Neuronal stem cell (in vitro differentiated cells): Measurements from ENCODE around the gene MXD4.

Experiments used
- DNase-seq: peaks from one replicate; pipeline ENCODE4 v3.0.0-alpha.2; 2013; ENCODE audit warnings: low spot score
- H2AFZ ChIP-seq: one replicate; pipeline ENCODE4 v1.6.1; 2013; ENCODE audit warnings: mild to moderate bottlenecking, low read length, inconsistent platforms
- H2AK5ac ChIP-seq: 2 replicates; pipeline ENCODE4 v1.6.1; 2013; ENCODE audit warnings: low read depth, mild to moderate bottlenecking, inconsistent platforms, low read length, moderate library complexity, mixed read lengths
- H2BK120ac ChIP-seq: 2 replicates; pipeline ENCODE4 v1.6.1; 2013; ENCODE audit warnings: low read depth, mild to moderate bottlenecking, inconsistent platforms, low read length, moderate library complexity, mixed read lengths
- H2BK12ac ChIP-seq: one replicate; pipeline ENCODE4 v1.6.1; 2013; ENCODE audit warnings: low read length, inconsistent platforms
- H2BK15ac ChIP-seq: 2 replicates; pipeline ENCODE4 v1.6.1; 2013; ENCODE audit warnings: mild to moderate bottlenecking, low read length, inconsistent platforms, mixed read lengths
- H2BK5ac ChIP-seq: one replicate; pipeline ENCODE4 v1.6.1; 2013; ENCODE audit warnings: inconsistent platforms, mild to moderate bottlenecking, low read length, moderate library complexity
- H3K14ac ChIP-seq: one replicate; pipeline ENCODE4 v1.6.1; 2013; ENCODE audit warnings: low read length, inconsistent platforms
- H3K18ac ChIP-seq: 2 replicates; pipeline ENCODE4 v1.6.1; 2013; ENCODE audit warnings: low read length, inconsistent platforms
- H3K23ac ChIP-seq: 2 replicates; pipeline ENCODE4 v1.6.1; 2013; ENCODE audit warnings: low read depth, mild to moderate bottlenecking, mixed read lengths, low read length, inconsistent platforms; ENCODE audit not compliant: poor library complexity
- H3K27ac ChIP-seq: replicated peaks from 3 replicates; pipeline ENCODE4 v1.5.1; 2013; ENCODE audit warnings: low read length, inconsistent platforms
- H3K27me3 ChIP-seq, 3 experiments: 2 replicates each; pipeline ENCODE4 v1.6.1; 2013; ENCODE audit warnings: low read length in 3 of 3, mild to moderate bottlenecking in 2 of 3, inconsistent platforms in 1 of 3, low read depth in 1 of 3, mixed read lengths in 1 of 3, moderate library complexity in 1 of 3; ENCODE audit not compliant: control insufficient read depth in 3 of 3, insufficient read depth in 3 of 3
- H3K36me3 ChIP-seq, 2 donors: replicated peaks in 1 of 2; 2 replicates each; pipeline ENCODE4 v1.6.1; 2013; ENCODE audit warnings: low read length in 2 of 2; ENCODE audit not compliant: control insufficient read depth in 2 of 2, insufficient read depth in 2 of 2
- H3K4ac ChIP-seq: 2 replicates; pipeline ENCODE4 v1.6.1; 2013; ENCODE audit warnings: inconsistent platforms, mild to moderate bottlenecking, low read length, moderate library complexity
- H3K4me1 ChIP-seq, 2 donors: 1 replicate in 1 of 2; 2 replicates in 1 of 2; pipeline ENCODE4 v1.6.1; 2013; ENCODE audit warnings: low read length in 2 of 2, low read depth in 1 of 2; ENCODE audit not compliant: control insufficient read depth in 2 of 2, insufficient read depth in 1 of 2
- H3K4me2 ChIP-seq: one replicate; pipeline ENCODE4 v1.6.1; 2013; ENCODE audit warnings: mild to moderate bottlenecking, low read length, inconsistent platforms; ENCODE audit not compliant: insufficient read depth, poor library complexity, severe bottlenecking
- H3K4me3 ChIP-seq, 2 donors: 2 replicates each; pipeline ENCODE4 v1.5.1; 2013; ENCODE audit warnings: low read length in 2 of 2, mild to moderate bottlenecking in 2 of 2, inconsistent platforms in 1 of 2, moderate library complexity in 1 of 2
- H3K79me1 ChIP-seq: one replicate; pipeline ENCODE4 v1.6.1; 2013; ENCODE audit warnings: low read depth, mild to moderate bottlenecking, inconsistent platforms, low read length, moderate library complexity
- H3K9ac ChIP-seq: one replicate; pipeline ENCODE4 v1.6.1; 2013; ENCODE audit warnings: mild to moderate bottlenecking, low read depth, low read length, inconsistent platforms; ENCODE audit not compliant: poor library complexity
- H3K9me3 ChIP-seq, 2 donors: replicated peaks in 1 of 2; 2 replicates each; pipeline versions ENCODE3 to v1.6.1; 2013; ENCODE audit warnings: low read length in 2 of 2, mild to moderate bottlenecking in 2 of 2, inconsistent platforms in 1 of 2, low read depth in 1 of 2, mixed read lengths in 1 of 2, moderate library complexity in 1 of 2; ENCODE audit not compliant: control insufficient read depth in 2 of 2, insufficient read depth in 1 of 2
- H4K8ac ChIP-seq: one replicate; pipeline ENCODE4 v1.6.1; 2013; ENCODE audit warnings: low read depth, mild to moderate bottlenecking, inconsistent platforms, low read length, moderate library complexity
- H4K91ac ChIP-seq: one replicate; pipeline ENCODE4 v1.6.1; 2013; ENCODE audit warnings: low read length, low read depth, mild to moderate bottlenecking, inconsistent platforms; ENCODE audit not compliant: poor library complexity
- WGBS, 2 donors: extraction: QIAGEN DNeasy Blood & Tissue Kit; methylation state at CpG; one replicate each; pipeline ENCODE4 v1.1.7; 2013; ENCODE audit warnings: missing lambda C conversion rate in 2 of 2, mixed read lengths in 1 of 2; ENCODE audit not compliant: insufficient read length in 2 of 2, insufficient replicate concordance in 1 of 2; ENCODE audit errors: extremely low coverage in 2 of 2; 5-methylcytosine and 5-hydroxymethylcytosine counted together

Gene MXD4

DNA sequence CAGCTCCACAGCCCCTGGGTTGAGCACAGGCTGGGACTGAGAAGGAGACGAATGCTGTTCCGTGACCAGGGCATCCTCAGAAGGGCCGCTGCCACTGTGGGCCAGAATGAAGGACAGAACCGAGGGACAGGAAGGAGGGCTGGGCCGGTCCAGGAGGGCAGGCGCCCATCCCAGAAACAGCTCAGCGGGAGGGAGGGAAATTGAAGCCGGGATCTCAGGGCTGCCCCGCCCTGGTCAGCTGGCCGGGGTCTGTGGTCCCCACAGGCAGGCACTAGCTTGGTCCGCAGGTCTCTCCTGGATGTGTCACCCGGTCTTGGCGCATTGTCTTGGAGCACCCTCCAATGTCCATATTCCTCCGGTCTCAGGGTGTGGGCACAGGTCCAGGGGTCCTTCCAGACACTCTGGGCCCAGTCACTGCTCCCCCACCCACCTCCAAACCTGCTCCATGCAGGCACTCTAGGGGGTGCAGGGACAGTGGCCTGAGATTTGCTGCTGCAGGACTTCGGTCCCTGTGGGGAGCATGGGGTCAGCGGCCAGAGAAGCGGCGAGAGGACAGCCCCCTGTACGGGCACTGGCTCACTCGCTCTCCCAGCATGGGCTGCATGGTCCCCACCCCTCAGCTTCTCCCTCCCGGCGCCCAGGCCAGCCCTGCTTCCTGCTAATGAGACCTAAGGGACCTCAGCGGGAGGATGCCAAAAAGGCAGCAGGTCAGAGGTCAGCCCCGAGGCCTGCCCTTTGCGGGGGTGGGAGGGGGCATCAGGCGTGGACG, 23.9 kb upstream of the MXD4 start:
- no peak overlapping the region for H3K27ac ChIP-seq

DNA sequence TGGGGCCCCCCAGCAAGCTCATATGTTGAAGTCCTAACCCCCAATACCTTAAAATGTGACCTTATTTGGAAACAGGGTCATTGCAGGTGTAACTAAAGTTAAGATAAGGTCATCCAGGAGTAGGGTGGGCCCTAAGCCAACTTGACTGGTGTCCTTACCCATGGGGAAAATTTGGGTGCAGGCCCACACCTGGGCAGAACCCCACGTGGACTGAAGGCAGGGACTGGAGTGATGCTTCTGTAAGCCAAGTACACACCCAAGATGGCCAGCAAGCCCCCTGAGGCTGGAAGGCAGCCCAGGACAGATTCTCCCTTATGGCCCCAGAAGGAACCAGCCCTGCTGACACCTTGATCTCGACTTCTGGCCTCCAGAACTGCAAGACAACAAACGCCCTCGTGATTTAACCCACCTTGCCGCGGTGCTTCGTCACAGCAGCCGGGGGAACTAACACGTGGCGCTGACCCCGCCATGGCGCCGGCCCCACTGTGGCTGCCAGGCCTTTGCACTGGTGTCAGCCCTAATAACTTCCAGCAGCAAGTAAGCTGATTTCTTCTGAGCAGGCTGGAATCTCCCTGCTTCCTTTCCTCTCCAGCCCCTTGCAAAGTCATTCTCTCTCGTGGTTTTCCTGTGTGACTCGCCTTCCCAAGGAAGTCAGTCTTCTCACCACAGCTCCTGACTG, 23.2 kb upstream of the MXD4 start:
- Histone ChIP-seq H3K23ac (no peak overlapping the region), H3K36me3 (no peaks in the 10 kb centered on the region), H4K91ac (no peak overlapping the region), H2AFZ (no peak overlapping the region), H2BK12ac (peak overlapping the region; percentile 43), H3K4me1 (peaks cover 0 to 20% of the 10 kb centered on the region in 2 donors), H2BK5ac (no peak overlapping the region), H2BK120ac (no peak overlapping the region), H2AK5ac (no peak overlapping the region), H3K9ac (peak overlapping the region; percentile 55), H3K9me3 (no peaks in the 10 kb centered on the region), H3K4me2 (no peak overlapping the region), H3K18ac (peak overlapping the region; percentile 17), H3K4me3 (no peak overlapping the region), H3K27me3 (peaks cover 0 to 21% (median 0%) of the 10 kb centered on the region in 3 experiments), H3K14ac (no peak overlapping the region), H2BK15ac (no peak overlapping the region), H3K4ac (no peak overlapping the region), H3K27ac (no peak overlapping the region), H3K79me1 (peaks cover 2% of the 10 kb centered on the region), H4K8ac (no peak overlapping the region)
- no CpG with 5 or more reads among the region's 15 CpGs for WGBS, 2 donors
- no peak for DNase-seq

More for the DNA sequence above, 23.9 kb upstream of the MXD4 start:
- Histone ChIP-seq H3K9me3 (no peaks in the 10 kb centered on the region), H2BK15ac (no peak overlapping the region), H3K4ac (no peak overlapping the region), H3K4me2 (no peak overlapping the region), H3K4me3 (no peak overlapping the region), H2AK5ac (no peak overlapping the region), H2AFZ (no peak overlapping the region), H3K18ac (peak overlapping the region; percentile 84), H4K91ac (no peak overlapping the region), H3K79me1 (peaks cover 2% of the 10 kb centered on the region), H2BK120ac (no peak overlapping the region), H4K8ac (no peak overlapping the region), H3K27me3 (peaks cover 0 to 24% (median 0%) of the 10 kb centered on the region in 3 experiments), H2BK12ac (peak overlapping the region; percentile 43), H2BK5ac (peak overlapping the region; percentile 21), H3K36me3 (no peaks in the 10 kb centered on the region), H3K4me1 (peaks cover 0 to 22% of the 10 kb centered on the region in 2 donors), H3K23ac (peak overlapping the region; percentile 6), H3K9ac (peak overlapping the region; percentile 55), H3K14ac (peak overlapping the region; percentile 75)
- no CpG with 5 or more reads among the region's 27 CpGs for WGBS, 2 donors
- no peak for DNase-seq

DNA sequence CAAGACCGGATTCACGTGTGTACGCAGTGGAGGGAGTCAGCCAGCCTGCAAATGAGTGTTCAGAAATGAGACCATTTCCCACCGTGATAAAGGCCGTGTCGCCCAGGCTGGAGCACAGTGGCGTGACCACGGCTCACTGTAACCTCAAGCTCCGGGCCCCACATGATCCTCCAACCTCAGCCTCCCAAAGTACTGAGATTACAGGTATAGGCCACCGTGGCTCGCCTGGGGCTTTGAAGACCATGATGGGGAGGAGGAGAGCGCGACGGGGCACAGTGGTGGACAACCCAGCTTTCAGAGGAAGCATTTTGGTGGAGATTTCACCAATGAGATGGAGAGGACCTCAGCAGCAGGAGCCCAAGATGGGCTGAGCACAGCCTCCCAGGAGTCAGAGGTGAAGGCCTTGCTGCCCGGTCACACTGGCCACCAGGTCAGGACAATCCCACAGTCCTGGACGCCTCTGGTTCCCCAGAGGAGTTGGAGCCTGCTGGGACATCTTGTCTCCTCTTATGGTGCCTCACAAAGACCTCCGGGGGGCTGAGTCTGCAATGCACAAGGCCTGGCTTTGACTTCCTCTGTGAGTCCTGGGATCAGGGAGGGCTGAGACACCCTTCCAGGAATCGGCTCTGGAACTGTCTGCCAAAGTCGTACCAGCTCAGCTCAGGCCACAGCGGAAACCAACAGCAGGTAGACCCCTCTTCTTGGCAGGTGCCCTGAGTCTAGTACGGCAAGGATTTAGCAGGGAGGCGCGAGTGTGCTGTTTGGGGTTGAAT, 22.4 kb upstream of the MXD4 start:
- peak overlapping the region; percentile 26 for H4K8ac ChIP-seq
- no peak overlapping the region for H2BK15ac ChIP-seq
- H3K27ac ChIP-seq: no peak overlapping the region
- no CpG with 5 or more reads among the region's 23 CpGs for WGBS, 2 donors
- H2AFZ ChIP-seq: no peak overlapping the region
- peak overlapping the region; percentile 36 for H3K18ac ChIP-seq
- H3K36me3 ChIP-seq: no peaks in the 10 kb centered on the region
- H3K79me1 ChIP-seq: no peaks in the 10 kb centered on the region
- no peak overlapping the region for H4K91ac ChIP-seq
- no peak overlapping the region for H3K4ac ChIP-seq
- H3K27me3 ChIP-seq: peaks cover 0 to 21% (median 0%) of the 10 kb centered on the region in 3 experiments
- H3K4me2 ChIP-seq: no peak overlapping the region
- no peak overlapping the region for H2BK5ac ChIP-seq
- peak overlapping the region; percentile 0 for H3K23ac ChIP-seq
- H3K9ac ChIP-seq: no peak overlapping the region
- no peak overlapping the region for H3K4me3 ChIP-seq
- peaks cover 0 to 20% of the 10 kb centered on the region in 2 donors for H3K4me1 ChIP-seq
- no peaks in the 10 kb centered on the region for H3K9me3 ChIP-seq
- no peak overlapping the region for H3K14ac ChIP-seq
- H2BK120ac ChIP-seq: no peak overlapping the region
- H2BK12ac ChIP-seq: no peak overlapping the region
- DNase-seq: no peak
- peak overlapping the region; percentile 30 for H2AK5ac ChIP-seq
